ENCODE measurements around the gene TNFRSF17.

Gene TNFRSF17

DNA sequence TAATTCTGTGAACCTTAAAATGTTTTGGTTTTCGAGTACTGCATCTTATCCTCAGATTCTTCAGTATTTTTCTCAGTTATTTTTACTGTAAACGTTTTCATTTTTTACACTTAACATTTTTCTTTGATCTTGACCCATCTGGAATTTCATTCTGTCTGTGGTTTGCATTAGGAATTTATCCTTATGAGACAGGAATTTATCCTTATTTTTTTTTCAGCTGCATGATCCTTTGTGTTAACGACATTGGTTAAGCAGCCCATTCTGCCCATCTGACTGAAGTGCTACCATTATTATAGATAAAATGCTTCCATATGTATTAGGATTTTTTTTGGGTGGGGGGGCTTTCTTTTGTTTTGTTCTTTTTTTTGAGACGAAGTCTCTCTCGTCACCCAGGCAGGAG lies 52.5 kb downstream of the TNFRSF17 start:
- ATAC-seq (ENCODE audit: insufficient read depth, low read depth) (no peak), DNase-seq (no peak)
- no peaks in the 10 kb centered on the region for H3K4me1 ChIP-seq (ENCODE audit: insufficient read depth, low read length)
- no peaks in the 10 kb centered on the region for H3K9me3 ChIP-seq (ENCODE audit: insufficient read depth, low read length, severe bottlenecking)
- no peaks in the 10 kb centered on the region for H3K27me3 ChIP-seq (ENCODE audit: insufficient read depth, low read length, poor library complexity)
- no peak overlapping the region for H3K4me3 ChIP-seq (ENCODE audit: low read depth in 1 of 2, low read length in 2 of 2)
- no peak overlapping the region for H3K27ac ChIP-seq (ENCODE audit: low read length)
- H4K20me1 ChIP-seq (ENCODE audit: insufficient read depth, low read length): no peaks in the 10 kb centered on the region
- no peaks in the 10 kb centered on the region for H3K79me2 ChIP-seq (ENCODE audit: insufficient read depth, low read length)
- H3K36me3 ChIP-seq (ENCODE audit: insufficient read depth, low read length): no peaks in the 10 kb centered on the region
- no peak overlapping the region for H2AFZ ChIP-seq (ENCODE audit: low read depth, low read length)
- H3K4me2 ChIP-seq (ENCODE audit: insufficient read depth, low read length): no peak overlapping the region
- H3K9ac ChIP-seq (ENCODE audit: low read depth, low read length): no peak overlapping the region
- TF ChIP-seq, protein P1, sequence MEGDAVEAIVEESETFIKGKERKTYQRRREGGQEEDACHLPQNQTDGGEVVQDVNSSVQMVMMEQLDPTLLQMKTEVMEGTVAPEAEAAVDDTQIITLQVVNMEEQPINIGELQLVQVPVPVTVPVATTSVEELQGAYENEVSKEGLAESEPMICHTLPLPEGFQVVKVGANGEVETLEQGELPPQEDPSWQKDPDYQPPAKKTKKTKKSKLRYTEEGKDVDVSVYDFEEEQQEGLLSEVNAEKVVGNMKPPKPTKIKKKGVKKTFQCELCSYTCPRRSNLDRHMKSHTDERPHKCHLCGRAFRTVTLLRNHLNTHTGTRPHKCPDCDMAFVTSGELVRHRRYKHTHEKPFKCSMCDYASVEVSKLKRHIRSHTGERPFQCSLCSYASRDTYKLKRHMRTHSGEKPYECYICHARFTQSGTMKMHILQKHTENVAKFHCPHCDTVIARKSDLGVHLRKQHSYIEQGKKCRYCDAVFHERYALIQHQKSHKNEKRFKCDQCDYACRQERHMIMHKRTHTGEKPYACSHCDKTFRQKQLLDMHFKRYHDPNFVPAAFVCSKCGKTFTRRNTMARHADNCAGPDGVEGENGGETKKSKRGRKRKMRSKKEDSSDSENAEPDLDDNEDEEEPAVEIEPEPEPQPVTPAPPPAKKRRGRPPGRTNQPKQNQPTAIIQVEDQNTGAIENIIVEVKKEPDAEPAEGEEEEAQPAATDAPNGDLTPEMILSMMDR (IDR thresholded peaks at IDR 0.05; ENCODE audit: borderline replicate concordance, extremely low read depth, low read length, poor library complexity, severe bottlenecking): no peak
- no peak for TF ChIP-seq EZH2 (IDR thresholded peaks at IDR 0.05; ENCODE audit: borderline replicate concordance, low read depth, low read length, severe bottlenecking)
